Mammary epithelial cell (primary cell): ENCODE results near the gene UBE4A.

Source experiments
- CTCF ChIP-seq, 2 donors: IDR thresholded peaks in 1 of 2; conservative IDR thresholded peaks in 1 of 2; 2 replicates each; pipeline ENCODE4 v1.5.1; 2011 to 2012; ENCODE audit warnings: inconsistent platforms in 2 of 2, low read length in 2 of 2, mild to moderate bottlenecking in 2 of 2, control low read depth in 1 of 2, low read depth in 1 of 2; ENCODE audit not compliant: insufficient read depth in 1 of 2; ENCODE audit errors: extremely low read depth in 1 of 2
- EZH2 ChIP-seq: IDR thresholded peaks from 2 replicates; pipeline ENCODE4 v1.6.1; 2012; ENCODE audit warnings: low read length, inconsistent platforms, borderline replicate concordance

- no peak for TF ChIP-seq CTCF (conservative IDR thresholded peaks at IDR 0.05 in 1 of 2, IDR thresholded peaks at IDR 0.05 in 1 of 2; ENCODE audit: extremely low read depth in 1 of 2, insufficient read depth in 1 of 2, low read depth in 1 of 2, low read length in 2 of 2)
- TF ChIP-seq EZH2, result no peak
Observed at GRCh38 chr11:118448294-118448693, 88.9 kb downstream of the UBE4A start.
